IMR-90 (cell line): Measurements from ENCODE around the gene OTC. TPM values are rescaled to one million over a fixed set of nuclear protein-coding genes. Genes with fewer than 3 reads are reported as not detected.

Experiments
- ATAC-seq: fragments of 200-7000 bp; cut with Tn5 transposase; 2 replicates; pipeline ENCODE4 v1.9.1; 2020; ENCODE audit warnings: low read depth, mild to moderate bottlenecking, moderate library complexity
- BruUV-seq: library from RNA; stranded (reverse); fragments of 400-500 nt; replicated peaks from 2 replicates; lab custom pipeline; 2021; lab: Mats Ljungman, UMichigan
- CTCF ChIA-PET: fragments of 300-600 bp; formaldehyde crosslinking; extraction: SDS; loops from one replicate; lab custom pipeline; 2021; ENCODE audit warnings: antibody characterized with exemption; lab: Yijun Ruan, JAX
- POLR2A ChIA-PET: fragments of 300-600 bp; sonication (Branson Sonifier 250); formaldehyde crosslinking; loops from one replicate; lab custom pipeline; 2022; ENCODE audit warnings: antibody characterized with exemption; ENCODE audit not compliant: unreplicated experiment; lab: Charles Lee
- DNase-seq: peaks from one replicate; pipeline ENCODE4 v3.0.0; 2013
- H2AFZ ChIP-seq: replicated peaks from 2 replicates; pipeline ENCODE3; 2013; ENCODE audit warnings: low read length, mild to moderate bottlenecking; ENCODE audit not compliant: poor library complexity
- H2AK5ac ChIP-seq: 2 replicates; pipeline ENCODE4 v1.6.1; 2013; ENCODE audit warnings: low read depth, low read length, inconsistent platforms
- H2AK9ac ChIP-seq: replicated peaks from 2 replicates; pipeline ENCODE3; 2013; ENCODE audit warnings: mild to moderate bottlenecking, low read depth, low read length, moderate library complexity; ENCODE audit not compliant: poor library complexity
- H2BK120ac ChIP-seq: 2 replicates; pipeline ENCODE4 v1.6.1; 2013; ENCODE audit warnings: low read depth, low read length, inconsistent platforms
- H2BK15ac ChIP-seq: 3 replicates; pipeline ENCODE4 v1.6.1; 2013; ENCODE audit warnings: low read depth, low read length, inconsistent platforms
- H2BK20ac ChIP-seq: 2 replicates; pipeline ENCODE4 v1.6.1; 2013; ENCODE audit warnings: low read depth, mild to moderate bottlenecking, inconsistent platforms, low read length, moderate library complexity
- H2BK5ac ChIP-seq: 2 replicates; pipeline ENCODE4 v1.6.1; 2013; ENCODE audit warnings: mild to moderate bottlenecking, low read depth, low read length, inconsistent platforms; ENCODE audit not compliant: poor library complexity, severe bottlenecking
- H3K14ac ChIP-seq: replicated peaks from 2 replicates; pipeline ENCODE4 v1.6.1; 2013; ENCODE audit warnings: low read depth, low read length, inconsistent platforms
- H3K18ac ChIP-seq: 2 replicates; pipeline ENCODE4 v1.6.1; 2013; ENCODE audit warnings: low read depth, low read length, control low read depth
- H3K23ac ChIP-seq: 2 replicates; pipeline ENCODE4 v1.6.1; 2013; ENCODE audit warnings: low read depth, low read length, inconsistent platforms
- H3K27ac ChIP-seq: 2 replicates; pipeline ENCODE4 v1.5.1; 2013; ENCODE audit warnings: mild to moderate bottlenecking, control low read depth, low read length; ENCODE audit not compliant: insufficient read depth
- H3K27me3 ChIP-seq: 2 replicates; pipeline ENCODE4 v1.6.1; 2013; ENCODE audit warnings: low read length; ENCODE audit not compliant: control insufficient read depth, insufficient read depth
- H3K36me3 ChIP-seq: 2 replicates; pipeline ENCODE4 v1.6.1; 2013; ENCODE audit warnings: low read length, mixed read lengths; ENCODE audit not compliant: control insufficient read depth, insufficient read depth
- H3K4ac ChIP-seq: 2 replicates; pipeline ENCODE4 v1.6.1; 2013; ENCODE audit warnings: low read depth, low read length, inconsistent platforms
- H3K4me1 ChIP-seq: 2 replicates; pipeline ENCODE4 v1.6.1; 2013; ENCODE audit warnings: low read length, mixed read lengths; ENCODE audit not compliant: control insufficient read depth, insufficient read depth
- H3K4me2 ChIP-seq: 2 replicates; pipeline ENCODE4 v1.6.1; 2013; ENCODE audit warnings: low read depth, mild to moderate bottlenecking, control low read depth, low read length, moderate library complexity
- H3K4me3 ChIP-seq: 2 replicates; pipeline ENCODE4 v1.5.1; 2013; ENCODE audit warnings: low read depth, mild to moderate bottlenecking, control low read depth, low read length, moderate library complexity; ENCODE audit not compliant: insufficient read depth
- H3K56ac ChIP-seq: 2 replicates; pipeline ENCODE4 v1.6.1; 2013; ENCODE audit warnings: low read length, inconsistent platforms; ENCODE audit not compliant: insufficient read depth; ENCODE audit errors: extremely low read depth
- H3K79me1 ChIP-seq, 2 experiments: 2 replicates each; pipeline ENCODE4 v1.6.1; 2013; ENCODE audit warnings: low read length in 2 of 2, inconsistent platforms in 1 of 2, low read depth in 1 of 2
- H3K9ac ChIP-seq: 2 replicates; pipeline ENCODE4 v1.6.1; 2013; ENCODE audit warnings: low read depth, low read length, control low read depth
- H3K9me1 ChIP-seq: 2 replicates; pipeline ENCODE4 v1.6.1; 2013; ENCODE audit warnings: low read length, inconsistent platforms; ENCODE audit not compliant: insufficient read depth
- H3K9me3 ChIP-seq: 2 replicates; pipeline ENCODE4 v1.6.1; 2013; ENCODE audit warnings: low read length; ENCODE audit not compliant: control insufficient read depth, insufficient read depth
- H4K20me1 ChIP-seq: 2 replicates; pipeline ENCODE4 v1.6.1; 2013; ENCODE audit warnings: low read length, inconsistent platforms; ENCODE audit not compliant: insufficient read depth
- H4K5ac ChIP-seq: 2 replicates; pipeline ENCODE4 v1.6.1; 2013; ENCODE audit warnings: mild to moderate bottlenecking, low read depth, low read length, control low read depth
- H4K8ac ChIP-seq, 2 experiments: 2 replicates each; pipeline ENCODE4 v1.6.1; 2013; ENCODE audit warnings: low read depth in 2 of 2, low read length in 2 of 2, control low read depth in 1 of 2, inconsistent platforms in 1 of 2
- H4K91ac ChIP-seq: 2 replicates; pipeline ENCODE4 v1.6.1; 2013; ENCODE audit warnings: low read depth, low read length, inconsistent platforms; ENCODE audit not compliant: insufficient read depth
- BHLHE40 ChIP-seq: fragments of 150-350 bp; IDR thresholded peaks from 2 replicates; pipeline ENCODE4 v1.6.1; 2016; ENCODE audit warnings: mild to moderate bottlenecking, low read depth, low read length
- CEBPB ChIP-seq: IDR thresholded peaks from 2 replicates; pipeline ENCODE4 v1.6.1; 2012; ENCODE audit warnings: low read depth, low read length, improper control_type of control experiment
- CHD1 ChIP-seq: IDR thresholded peaks from 2 replicates; pipeline ENCODE4 v1.6.1; 2012; ENCODE audit warnings: low read depth, low read length, improper control_type of control experiment
- CTCF ChIP-seq: conservative IDR thresholded peaks from 2 replicates; pipeline ENCODE4 v1.5.1; 2012; ENCODE audit warnings: mild to moderate bottlenecking, low read depth, low read length, improper control_type of control experiment
- ELK1 ChIP-seq: fragments of 150-350 bp; IDR thresholded peaks from 2 replicates; pipeline ENCODE4 v1.6.1; 2016; ENCODE audit warnings: low read depth, mild to moderate bottlenecking, low read length, moderate library complexity, borderline replicate concordance
- FOS ChIP-seq: fragments of 150-350 bp; IDR thresholded peaks from 2 replicates; pipeline ENCODE4 v1.6.1; 2016; ENCODE audit warnings: low read depth, low read length
- MAFK ChIP-seq: IDR thresholded peaks from 2 replicates; pipeline ENCODE4 v1.6.1; 2012; ENCODE audit warnings: low read depth, low read length, improper control_type of control experiment
- MAZ ChIP-seq: IDR thresholded peaks from 2 replicates; pipeline ENCODE4 v1.6.1; 2012; ENCODE audit warnings: low read depth, mild to moderate bottlenecking, low read length, improper control_type of control experiment, moderate library complexity, borderline replicate concordance
- MXI1 ChIP-seq: IDR thresholded peaks from 2 replicates; pipeline ENCODE4 v1.6.1; 2012; ENCODE audit warnings: low read depth, mild to moderate bottlenecking, low read length, moderate library complexity, borderline replicate concordance
- NFE2L2 ChIP-seq: fragments of 150-350 bp; IDR thresholded peaks from 2 replicates; pipeline ENCODE4 v1.6.1; 2016; ENCODE audit warnings: low read depth, mild to moderate bottlenecking, low read length
- POLR2A ChIP-seq: IDR thresholded peaks from 2 replicates; pipeline ENCODE4 v1.6.1; 2012; ENCODE audit warnings: mild to moderate bottlenecking, low read depth, low read length
- RAD21 ChIP-seq: IDR thresholded peaks from 2 replicates; pipeline ENCODE4 v1.6.1; 2012; ENCODE audit warnings: low read length, improper control_type of control experiment
- RCOR1 ChIP-seq: IDR thresholded peaks from 2 replicates; pipeline ENCODE4 v1.6.1; 2012; ENCODE audit warnings: mild to moderate bottlenecking, low read length, improper control_type of control experiment; ENCODE audit not compliant: insufficient replicate concordance
- RFX5 ChIP-seq: IDR thresholded peaks from 2 replicates; pipeline ENCODE4 v1.8.0; 2012; ENCODE audit warnings: low read depth, mild to moderate bottlenecking, low read length, moderate library complexity
- SMC3 ChIP-seq: fragments of 150-350 bp; IDR thresholded peaks from 2 replicates; pipeline ENCODE4 v1.6.1; 2016; ENCODE audit warnings: low read depth, mild to moderate bottlenecking, antibody characterized with exemption, low read length, moderate library complexity
- USF2 ChIP-seq: fragments of 150-350 bp; IDR thresholded peaks from 2 replicates; pipeline ENCODE4 v1.6.1; 2017; ENCODE audit warnings: mild to moderate bottlenecking, antibody characterized with exemption, low read length, low read depth
- dilution Hi-C: fragments of 300-500 bp; cut with HindIII; formaldehyde crosslinking; loops from one replicate; pipeline ENCODE4 v1.14.3; 2018; ENCODE audit warnings: low sequenced_read_pairs; ENCODE audit not compliant: unreplicated experiment
- in situ Hi-C: fragments of 300-500 bp; cut with MboI; formaldehyde crosslinking; loops from 3 replicates; pipeline ENCODE4 v1.14.3; 2019; ENCODE audit warnings: low sequenced_read_pairs, inconsistent platforms, mixed read lengths
- intact Hi-C: fragments of 100-400 bp; cut with micrococcal nuclease; formaldehyde crosslinking; loops from 2 replicates; pipeline ENCODE4 v1.10.0; 2022
- polyA plus RNA-seq, 3 experiments: library from polyadenylated mRNA; depleted of rRNA; stranded (reverse); fragments of >200 nt; gene quantifications; 2 replicates each; pipeline ENCODE4 v1.2.3, GENCODE V29; 2012; ENCODE audit warnings: low replicate concordance in 1 of 3
- total RNA-seq: library from RNA; depleted of rRNA; stranded (reverse); fragments of >200 nt; gene quantifications from 2 replicates; pipeline ENCODE4 v1.2.3, GENCODE V29; 2012

The OTC gene
- total and polyA plus RNA-seq, 2 of the 4 experiments (the other 2 are of a cell fraction), result not detected

GRCh38 chrX:38426785-38427184 lies 74.4 kb downstream of the OTC start:
- in situ Hi-C loops, result no loop called here
- no peak overlapping the region for H2AK5ac ChIP-seq
- H4K20me1 ChIP-seq, result no peaks in the 10 kb centered on the region
- no peak overlapping the region for H4K8ac ChIP-seq
- POLR2A ChIA-PET, result no interaction called here
- no peak for TF ChIP-seq RFX5
- no peak for TF ChIP-seq CEBPB
- TF ChIP-seq ELK1, result no peak
- TF ChIP-seq RAD21, result no peak
- TF ChIP-seq POLR2A, result no peak
- no peak for TF ChIP-seq MAFK
- no peak for TF ChIP-seq RCOR1
- no peak for TF ChIP-seq USF2
- TF ChIP-seq CTCF, result no peak
- TF ChIP-seq SMC3, result no peak
- no peak for TF ChIP-seq MAZ
- no peak for TF ChIP-seq FOS
- TF ChIP-seq CHD1, result no peak
- no peak for TF ChIP-seq NFE2L2
- no peak for TF ChIP-seq BHLHE40
- TF ChIP-seq MXI1, result no peak
- H3K56ac ChIP-seq, result no peak overlapping the region
- no peak overlapping the region for H2BK15ac ChIP-seq
- no peaks in the 10 kb centered on the region; the same call in none of the 2 replicates for H3K27me3 ChIP-seq
- H3K36me3 ChIP-seq, result no peaks in the 10 kb centered on the region
- no peak overlapping the region for H3K4me3 ChIP-seq
- no peaks in the 10 kb centered on the region for H3K79me1 ChIP-seq
- intact Hi-C loops, result no loop called here
- H3K18ac ChIP-seq, result no peak overlapping the region
- no peak overlapping the region for H2AK9ac ChIP-seq
- H3K23ac ChIP-seq, result no peak overlapping the region
- H3K4me1 ChIP-seq, result no peaks in the 10 kb centered on the region
- DNase-seq (no peak), ATAC-seq (no peak)
- H3K4me2 ChIP-seq, result no peak overlapping the region
- no peak overlapping the region for H3K27ac ChIP-seq
- H3K4ac ChIP-seq, result no peak overlapping the region
- no peaks in the 10 kb centered on the region for H3K9me1 ChIP-seq
- H3K14ac ChIP-seq, result no peak overlapping the region
- H2AFZ ChIP-seq, result no peak overlapping the region
- BruUV-seq, result no TSS peak
- H2BK120ac ChIP-seq, result no peak overlapping the region
- no peak overlapping the region for H4K91ac ChIP-seq
- H3K9me3 ChIP-seq, result no peaks in the 10 kb centered on the region
- dilution Hi-C loops, result no loop called here
- CTCF ChIA-PET, result no interaction called here
- no peak overlapping the region for H2BK20ac ChIP-seq
- no peak overlapping the region for H2BK5ac ChIP-seq
- no peak overlapping the region for H4K5ac ChIP-seq
- H3K9ac ChIP-seq, result no peak overlapping the region
